ENCODE measurements around the gene PARD3B.

The PARD3B gene

DNA sequence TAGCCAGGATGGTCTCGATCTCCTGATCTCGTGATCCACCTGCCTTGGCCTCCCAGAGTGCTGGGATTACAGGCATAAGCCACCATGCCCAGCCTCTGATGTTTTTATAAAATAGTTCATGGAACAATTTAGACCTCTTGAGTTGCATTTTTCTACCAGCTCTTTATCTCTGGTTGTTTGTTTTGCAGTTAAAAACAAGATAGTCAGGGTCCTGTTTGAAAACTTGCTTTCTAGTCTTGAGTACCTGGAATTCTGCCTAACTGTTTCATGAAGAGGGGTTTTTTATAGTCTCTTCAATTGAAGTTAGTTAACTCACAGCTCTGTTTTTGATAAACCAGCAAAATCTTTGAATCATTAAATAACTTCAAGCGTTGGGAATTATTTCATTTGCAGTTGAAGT is 244.8 kb downstream of the PARD3B start:
- DNase-seq (ENCODE audit: low read depth in 1 of 2, low spot score in 1 of 2): no peak
- no peak for TF ChIP-seq JUND (IDR thresholded peaks at IDR 0.05; ENCODE audit: low read depth)
- in situ Hi-C loops (cut with HindIII; ENCODE audit: low pct_unique_long_range_greater_than_20kb, low sequenced_read_pairs): no loop called here

DNA sequence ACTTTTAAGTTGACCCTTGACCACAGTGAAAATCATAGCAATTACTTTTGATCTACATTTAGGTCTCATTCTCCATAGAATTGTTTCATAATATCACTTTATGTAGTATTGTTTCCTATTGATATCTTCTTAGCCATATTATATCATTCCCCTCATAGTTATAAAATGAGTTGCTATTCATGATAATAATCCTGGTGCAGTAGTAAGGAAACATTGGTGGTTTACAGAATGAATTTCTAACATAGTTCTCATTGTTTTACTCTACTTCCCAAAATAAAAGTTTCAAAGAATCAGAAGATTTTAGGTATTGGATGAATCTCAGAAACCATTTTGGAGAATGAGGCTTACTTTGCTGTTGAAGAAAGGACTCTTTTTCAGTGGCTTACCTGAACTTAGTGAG is 246.0 kb downstream of the PARD3B start:
- no peak for TF ChIP-seq JUND (IDR thresholded peaks at IDR 0.05; ENCODE audit: low read depth)
- no peak for DNase-seq (ENCODE audit: low read depth in 1 of 2, low spot score in 1 of 2)
- in situ Hi-C loops (cut with HindIII; ENCODE audit: low pct_unique_long_range_greater_than_20kb, low sequenced_read_pairs): no loop called here

DNA sequence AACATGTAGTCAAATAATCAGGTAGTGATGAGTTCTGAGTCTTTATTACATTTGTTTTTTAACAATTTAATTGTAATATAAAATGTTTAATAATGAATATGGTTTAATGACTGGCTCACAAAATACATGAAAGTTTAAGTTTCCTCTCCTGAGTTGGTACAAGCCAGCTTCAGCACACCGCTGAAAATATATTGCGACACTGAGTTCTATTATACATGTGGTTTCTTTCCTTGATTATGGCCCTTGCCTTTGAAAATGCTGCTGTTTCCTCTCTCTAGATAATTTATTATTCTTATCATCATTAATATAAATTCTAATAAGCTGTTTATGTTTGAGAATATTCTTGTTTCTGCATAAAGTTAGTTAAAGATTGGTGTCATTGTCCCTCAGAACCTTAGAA is 249.3 kb downstream of the PARD3B start:
- no peak for TF ChIP-seq JUND (IDR thresholded peaks at IDR 0.05; ENCODE audit: low read depth)
- in situ Hi-C loops (cut with HindIII; ENCODE audit: low pct_unique_long_range_greater_than_20kb, low sequenced_read_pairs): no loop called here
- DNase-seq (ENCODE audit: low read depth in 1 of 2, low spot score in 1 of 2): no peak

GRCh38 chr2:204795156-204795555 is 249.9 kb downstream of the PARD3B start:
- in situ Hi-C loops (cut with HindIII; ENCODE audit: low pct_unique_long_range_greater_than_20kb, low sequenced_read_pairs): no loop called here
- DNase-seq (ENCODE audit: low read depth in 1 of 2, low spot score in 1 of 2): no peak
- TF ChIP-seq JUND (IDR thresholded peaks at IDR 0.05; ENCODE audit: low read depth): no peak

DNA sequence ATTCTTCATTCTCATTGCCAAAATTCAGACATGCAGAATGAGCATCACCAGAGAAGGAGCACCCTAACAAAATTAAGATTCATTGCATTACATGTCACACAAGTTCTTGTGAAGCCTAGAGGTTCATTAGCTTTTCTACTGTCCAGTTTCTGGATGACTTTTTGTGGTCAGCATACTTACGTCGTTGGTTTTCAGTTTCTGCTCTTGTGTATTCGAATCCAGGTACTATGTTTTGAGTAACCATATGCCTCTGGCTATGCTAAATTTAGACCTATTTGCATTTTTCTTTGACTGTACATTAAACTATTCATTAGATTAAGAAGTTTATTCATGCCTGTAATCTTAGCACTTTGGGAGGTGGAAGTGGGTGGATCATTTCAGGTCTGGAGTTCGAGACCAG is 251.3 kb downstream of the PARD3B start:
- TF ChIP-seq JUND (IDR thresholded peaks at IDR 0.05; ENCODE audit: low read depth): no peak
- in situ Hi-C loops (cut with HindIII; ENCODE audit: low pct_unique_long_range_greater_than_20kb, low sequenced_read_pairs): no loop called here
- DNase-seq (ENCODE audit: low read depth in 1 of 2, low spot score in 1 of 2): no peak

DNA sequence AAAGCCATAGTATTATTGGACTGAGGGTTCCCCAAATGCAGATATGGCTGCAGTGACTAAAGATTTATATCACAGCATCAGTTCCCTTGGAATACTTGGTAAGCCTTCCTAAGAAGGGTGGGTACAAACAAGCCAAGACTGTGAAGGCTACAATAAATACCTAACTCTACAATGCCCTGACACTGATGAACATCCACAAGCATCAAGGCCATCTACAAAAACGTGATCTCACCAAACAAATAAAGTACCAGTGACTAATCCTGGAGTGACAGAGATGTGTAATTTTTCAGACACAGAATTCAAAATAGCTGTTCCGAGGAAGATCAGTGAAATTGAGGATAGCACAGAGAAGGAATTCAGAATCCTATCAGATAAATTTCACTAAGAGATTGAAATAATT is 254.5 kb downstream of the PARD3B start:
- DNase-seq (ENCODE audit: low read depth in 1 of 2, low spot score in 1 of 2): no peak
- in situ Hi-C loops (cut with HindIII; ENCODE audit: low pct_unique_long_range_greater_than_20kb, low sequenced_read_pairs): no loop called here
- no peak for TF ChIP-seq JUND (IDR thresholded peaks at IDR 0.05; ENCODE audit: low read depth)

DNA sequence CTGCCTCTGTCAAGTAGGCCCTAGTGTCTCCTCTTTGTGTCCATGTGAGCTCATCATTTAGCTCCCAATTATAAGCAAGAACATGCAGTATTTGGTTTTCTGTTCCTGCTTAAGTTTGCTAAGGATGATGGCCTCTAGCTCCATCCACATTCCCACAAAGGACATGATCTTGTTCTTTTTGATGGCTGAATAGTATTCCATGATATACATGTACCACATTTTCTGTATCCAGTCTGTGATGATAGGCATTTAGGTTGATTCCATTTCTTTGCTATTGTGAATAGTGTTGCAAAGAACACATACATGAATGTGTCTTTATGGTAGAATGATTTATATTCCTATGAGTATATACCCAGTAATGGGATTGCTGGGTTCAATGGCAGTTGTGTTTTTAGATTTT is 263.2 kb downstream of the PARD3B start:
- in situ Hi-C loops (cut with HindIII; ENCODE audit: low pct_unique_long_range_greater_than_20kb, low sequenced_read_pairs): no loop called here
- no peak for DNase-seq (ENCODE audit: low read depth in 1 of 2, low spot score in 1 of 2)
- no peak for TF ChIP-seq JUND (IDR thresholded peaks at IDR 0.05; ENCODE audit: low read depth)

DNA sequence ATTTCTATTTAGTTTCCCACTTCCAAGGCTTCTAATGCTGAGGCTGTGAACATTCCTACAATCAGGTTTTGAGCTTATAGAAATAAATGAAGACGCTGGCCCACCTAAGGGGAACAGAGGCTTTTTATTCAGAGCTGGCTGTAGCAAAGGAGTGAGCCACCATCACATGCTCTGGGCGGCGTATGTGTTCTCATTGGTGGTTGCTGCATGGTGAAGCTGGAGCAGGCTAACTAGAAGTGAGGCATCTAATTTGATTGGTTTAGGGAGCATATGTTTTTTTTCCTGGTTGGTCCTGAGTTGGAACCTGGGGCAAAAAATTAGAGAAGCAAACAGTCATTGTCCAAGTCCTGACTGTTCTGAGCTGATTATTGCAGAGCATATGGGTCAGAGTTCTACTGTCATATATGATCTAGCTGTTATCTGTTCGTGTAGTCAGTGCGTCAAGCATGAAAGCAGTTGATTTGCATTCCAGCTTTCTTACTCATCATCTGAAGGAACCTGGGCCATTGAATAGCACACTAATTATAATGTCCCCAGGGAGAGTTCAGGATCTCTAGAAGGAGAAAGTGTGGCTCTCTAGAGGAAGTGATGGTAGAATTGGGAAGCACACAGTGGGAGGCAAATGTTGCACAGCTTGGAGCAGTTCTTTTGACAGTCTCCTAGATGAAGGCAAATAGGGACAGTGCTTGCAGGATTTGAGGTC is 279.6 kb downstream of the PARD3B start:
- no peak for TF ChIP-seq JUND (IDR thresholded peaks at IDR 0.05; ENCODE audit: low read depth)
- in situ Hi-C loops (cut with HindIII; ENCODE audit: low pct_unique_long_range_greater_than_20kb, low sequenced_read_pairs): no loop called here
- DNase-seq (ENCODE audit: low read depth in 1 of 2, low spot score in 1 of 2): no peak

GRCh38 chr2:204825681-204826080 is 280.4 kb downstream of the PARD3B start:
- no peak for DNase-seq (ENCODE audit: low read depth in 1 of 2, low spot score in 1 of 2)

DNA sequence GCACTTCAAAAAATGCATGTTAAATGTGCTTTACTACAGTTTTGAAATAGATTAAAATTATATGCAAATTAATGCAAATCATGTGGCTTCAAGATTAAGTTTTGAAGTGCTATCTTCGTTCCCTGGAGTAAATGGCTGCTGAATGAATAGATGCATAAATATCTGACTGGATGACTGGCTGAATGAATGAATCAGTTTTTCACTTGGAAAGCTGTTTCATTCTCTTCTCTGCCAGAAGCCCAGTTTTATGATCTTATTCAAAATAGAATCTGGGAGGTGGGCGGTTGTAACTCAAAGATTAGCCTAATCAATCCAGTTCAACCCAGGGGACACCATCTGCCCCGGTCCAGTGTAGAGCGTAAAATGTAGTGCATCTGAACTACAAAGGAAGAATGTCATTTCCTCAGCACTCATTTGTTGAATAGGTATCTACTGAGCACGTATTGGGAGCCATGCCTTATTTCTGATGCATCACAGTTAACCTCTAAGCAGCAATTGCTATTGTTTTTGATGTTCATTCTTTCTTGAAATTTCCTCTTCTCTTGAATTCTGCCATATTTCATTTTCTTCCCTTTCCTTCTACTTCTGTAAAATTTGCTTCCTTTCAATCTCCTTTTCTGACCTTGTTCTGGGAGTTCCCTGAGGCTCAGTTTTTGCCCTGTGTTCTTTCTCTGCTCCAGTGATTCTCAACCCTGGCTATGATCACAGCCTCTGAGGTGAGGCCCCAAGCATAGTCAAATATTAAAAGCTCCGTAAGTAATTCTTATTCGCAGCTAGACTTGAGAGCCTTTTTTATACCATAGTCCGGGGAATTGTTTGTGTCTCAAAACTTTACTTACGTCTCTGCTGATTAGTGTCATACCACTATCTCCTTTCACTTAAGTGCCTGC is 282.7 kb downstream of the PARD3B start:
- in situ Hi-C loops (cut with HindIII; ENCODE audit: low pct_unique_long_range_greater_than_20kb, low sequenced_read_pairs): no loop called here
- DNase-seq (ENCODE audit: low read depth in 1 of 2, low spot score in 1 of 2): no peak
- no peak for TF ChIP-seq JUND (IDR thresholded peaks at IDR 0.05; ENCODE audit: low read depth)

More at GRCh38 chr2:204825681-204826080, 280.4 kb downstream of the PARD3B start:
- TF ChIP-seq JUND (IDR thresholded peaks at IDR 0.05; ENCODE audit: low read depth): no peak
- in situ Hi-C loops (cut with HindIII; ENCODE audit: low pct_unique_long_range_greater_than_20kb, low sequenced_read_pairs): no loop called here

- no peak for DNase-seq (ENCODE audit: low read depth in 1 of 2, low spot score in 1 of 2)
- in situ Hi-C loops (cut with HindIII; ENCODE audit: low pct_unique_long_range_greater_than_20kb, low sequenced_read_pairs): no loop called here
- TF ChIP-seq JUND (IDR thresholded peaks at IDR 0.05; ENCODE audit: low read depth): no peak
Measured at GRCh38 chr2:204834716-204835384, 289.6 kb downstream of the PARD3B start.

DNA sequence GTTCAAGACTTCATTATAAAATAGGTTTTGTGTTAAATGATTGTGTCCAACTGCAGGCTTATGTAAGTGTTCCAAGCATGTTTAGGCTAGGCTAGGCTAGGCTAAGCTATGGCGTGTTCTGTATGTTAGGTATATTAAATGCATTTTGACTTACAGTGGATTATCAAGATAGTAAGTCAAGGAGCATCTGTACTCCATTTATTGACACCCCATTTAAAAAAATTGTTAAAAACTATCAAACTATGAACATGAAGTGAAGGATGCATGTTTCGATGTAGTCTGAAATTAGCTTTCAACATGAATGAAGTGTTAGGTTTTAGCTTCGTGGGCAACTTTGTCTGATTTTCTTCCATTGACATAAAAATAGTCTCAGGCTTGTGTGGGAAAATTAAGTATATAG is 290.5 kb downstream of the PARD3B start:
- no peak for TF ChIP-seq JUND (IDR thresholded peaks at IDR 0.05; ENCODE audit: low read depth)
- no peak for DNase-seq (ENCODE audit: low read depth in 1 of 2, low spot score in 1 of 2)
- in situ Hi-C loops (cut with HindIII; ENCODE audit: low pct_unique_long_range_greater_than_20kb, low sequenced_read_pairs): no loop called here

DNA sequence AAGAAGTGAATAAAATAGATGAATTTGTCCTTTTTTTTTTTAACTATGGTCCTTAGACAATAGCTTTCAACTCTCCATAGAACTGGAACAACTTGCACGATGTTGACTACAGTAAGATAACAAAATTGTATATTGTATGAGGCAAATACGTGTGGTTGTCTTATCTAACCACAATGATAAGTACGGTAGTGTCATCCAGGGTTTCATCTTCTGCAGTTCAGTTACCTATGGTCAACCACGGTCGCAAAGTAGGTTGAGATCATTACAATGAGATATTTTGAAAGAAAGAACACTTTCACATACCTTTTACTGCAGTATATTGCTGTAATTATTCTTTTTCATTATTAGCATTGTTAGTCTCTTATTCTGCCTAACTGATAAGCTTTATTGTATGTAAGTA is 295.2 kb downstream of the PARD3B start:
- in situ Hi-C loops (cut with HindIII; ENCODE audit: low pct_unique_long_range_greater_than_20kb, low sequenced_read_pairs): no loop called here
- TF ChIP-seq JUND (IDR thresholded peaks at IDR 0.05; ENCODE audit: low read depth): no peak
- no peak for DNase-seq (ENCODE audit: low read depth in 1 of 2, low spot score in 1 of 2)
